HG02588 (cell line): Measurements from ENCODE around the gene PRSS8.

Experiments used
- ATAC-seq: cut with Tn5 transposase; IDR thresholded peaks from one replicate; pipeline ENCODE4 v1.9.1; 2021; ENCODE audit warnings: mild to moderate bottlenecking, moderate library complexity; ENCODE audit not compliant: unreplicated experiment

The PRSS8 gene

DNA sequence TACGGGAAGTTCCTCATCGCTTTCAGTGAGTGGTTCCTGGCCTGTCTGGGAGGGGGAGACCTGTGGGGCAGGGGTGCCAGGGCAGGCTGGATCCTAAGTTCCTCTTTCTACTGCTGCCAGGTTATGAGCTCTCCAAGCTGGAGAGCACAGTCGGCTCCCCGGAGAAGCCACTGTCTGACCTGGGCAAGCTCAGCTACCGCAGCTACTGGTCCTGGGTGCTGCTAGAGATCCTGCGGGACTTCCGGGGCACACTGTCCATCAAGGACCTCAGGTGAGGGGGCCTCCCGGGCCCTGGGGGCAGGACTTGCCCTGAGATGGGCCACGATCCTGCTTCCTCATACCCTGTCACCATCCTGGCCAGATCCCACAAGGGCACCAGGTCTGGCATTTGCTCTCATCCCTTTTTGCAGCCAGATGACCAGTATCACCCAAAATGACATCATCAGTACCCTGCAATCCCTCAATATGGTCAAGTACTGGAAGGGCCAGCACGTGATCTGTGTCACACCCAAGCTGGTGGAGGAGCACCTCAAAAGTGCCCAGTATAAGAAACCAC lies 5.1 kb downstream of the PRSS8 start:
- ATAC-seq = no peak

GRCh38 chr16:31129568-31130335 lies 5.8 kb downstream of the PRSS8 start:
- no peak for ATAC-seq

GRCh38 chr16:31128711-31129567 lies 6.6 kb downstream of the PRSS8 start:
- no peak for ATAC-seq

GRCh38 chr16:31127182-31127581 lies 8.3 kb downstream of the PRSS8 start:
- no peak for ATAC-seq

GRCh38 chr16:31125844-31126243 lies 9.7 kb downstream of the PRSS8 start:
- ATAC-seq = no peak

DNA sequence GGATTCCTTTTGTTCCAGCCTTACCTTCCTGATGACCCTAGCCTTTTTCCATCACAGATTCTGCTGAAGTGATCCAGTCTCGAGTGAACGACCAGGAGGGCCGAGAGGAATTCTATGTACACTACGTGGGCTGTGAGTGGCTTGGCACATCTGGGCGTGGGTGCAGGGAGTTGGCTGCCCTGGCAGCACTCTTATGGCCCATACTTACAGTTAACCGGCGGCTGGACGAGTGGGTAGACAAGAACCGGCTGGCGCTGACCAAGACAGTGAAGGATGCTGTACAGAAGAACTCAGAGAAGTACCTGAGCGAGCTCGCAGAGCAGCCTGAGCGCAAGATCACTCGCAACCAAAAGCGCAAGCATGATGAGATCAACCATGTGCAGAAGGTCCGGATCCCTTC lies 15.4 kb downstream of the PRSS8 start:
- ATAC-seq = no peak

DNA sequence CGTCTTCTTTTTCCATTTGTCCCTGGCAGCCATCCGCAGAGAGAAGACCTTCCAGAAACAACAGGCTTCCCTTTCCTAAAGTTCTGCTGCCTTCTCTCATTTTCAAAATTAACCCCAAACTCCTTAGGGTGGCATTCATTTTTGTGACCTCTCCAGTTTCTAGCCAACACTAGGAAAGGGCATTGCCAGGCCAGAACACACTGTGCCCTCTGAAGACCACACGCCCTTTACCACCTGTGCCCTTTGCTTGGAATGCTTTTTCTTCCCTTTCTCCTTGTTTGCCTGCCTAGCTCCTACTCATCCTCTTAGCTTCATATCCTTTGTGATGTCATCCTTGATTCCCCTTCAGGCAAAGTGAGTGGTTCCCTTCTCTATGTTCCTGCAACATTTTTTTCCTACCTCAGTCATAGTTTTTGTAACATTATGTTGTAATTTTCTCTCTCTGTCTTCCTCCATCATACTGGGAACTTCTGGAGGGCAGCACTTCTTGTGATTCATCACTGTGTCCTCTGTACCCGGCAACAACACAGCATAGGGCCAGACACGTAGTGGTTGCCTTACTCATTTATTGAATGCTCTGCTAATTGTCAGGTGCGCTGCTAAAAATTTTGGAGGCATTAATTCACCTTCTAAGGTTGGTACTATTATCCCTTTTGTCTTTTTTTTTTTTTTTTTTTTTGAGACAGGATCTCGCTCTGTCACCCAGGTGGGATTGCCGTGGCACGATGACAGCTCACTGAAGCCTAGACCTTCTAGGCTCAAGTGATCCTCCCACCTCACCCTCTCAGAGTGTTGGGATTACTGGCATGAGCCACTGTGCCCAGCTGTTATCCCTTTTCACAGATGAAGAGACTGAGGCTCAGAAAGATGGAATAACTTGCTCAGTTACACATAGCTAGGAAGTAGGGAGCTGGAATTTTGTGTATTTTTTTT lies 17.0 kb downstream of the PRSS8 start:
- no peak for ATAC-seq

- peak; percentile 88 for ATAC-seq
Observed at GRCh38 chr16:31117384-31118222, 17.9 kb downstream of the PRSS8 start, which contains the start of gene KAT8. Gene KAT8 (plus strand): TSS chr16:31117664. CDS start chr16:31117682, 18 bp downstream.

- no peak for ATAC-seq
Observed at GRCh38 chr16:31114468-31114867, 21.1 kb downstream of the PRSS8 start.

DNA sequence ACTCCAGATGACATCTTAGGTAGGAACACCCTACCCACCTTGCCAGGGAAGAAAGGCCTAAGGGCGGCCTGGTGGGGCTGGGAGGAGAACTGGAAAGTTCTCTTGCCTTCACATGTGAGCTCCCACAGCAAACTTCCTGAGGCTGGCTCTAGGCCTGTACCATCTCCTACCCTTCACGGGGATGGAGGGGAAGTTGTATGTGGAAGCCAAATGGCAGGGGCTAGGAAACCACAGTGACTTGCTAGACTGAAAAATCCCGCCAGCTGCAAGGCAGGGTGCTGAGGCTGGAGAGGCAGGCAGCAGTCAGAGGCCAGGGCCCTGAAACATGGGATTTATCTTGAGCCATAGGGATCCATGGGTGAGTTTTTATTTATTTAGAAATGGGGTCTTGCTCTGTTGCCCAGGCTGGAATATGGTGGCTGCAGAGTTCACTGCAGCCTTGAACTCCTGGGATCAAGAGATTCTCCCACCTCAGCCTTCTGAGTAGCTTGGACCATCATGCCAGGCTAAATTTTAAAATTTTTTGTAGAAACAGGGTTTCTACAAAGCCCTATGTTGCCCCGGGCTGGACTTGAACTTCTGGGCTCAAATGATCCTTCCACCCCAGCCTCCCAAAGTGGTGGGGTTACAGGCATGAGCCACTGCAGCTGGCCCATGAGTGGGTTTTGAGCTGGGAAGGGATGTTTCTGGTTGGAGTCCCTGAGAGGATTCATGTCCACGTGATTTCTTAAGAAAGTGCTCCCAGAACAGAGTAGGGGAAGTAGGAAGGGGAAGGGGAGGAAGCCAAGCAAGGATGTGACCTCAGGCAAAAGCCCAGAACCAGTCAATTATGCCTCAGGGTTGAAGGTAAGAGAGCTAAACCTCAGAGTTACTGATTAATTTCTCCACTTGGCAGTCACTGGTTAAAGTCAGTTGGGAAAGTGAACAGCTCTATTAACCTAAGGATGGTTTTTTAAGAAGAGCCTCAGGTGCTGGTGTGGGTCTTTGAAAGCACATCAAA lies 22.1 kb downstream of the PRSS8 start:
- ATAC-seq = no peak

GRCh38 chr16:31112711-31113110 lies 22.8 kb downstream of the PRSS8 start:
- ATAC-seq = no peak

DNA sequence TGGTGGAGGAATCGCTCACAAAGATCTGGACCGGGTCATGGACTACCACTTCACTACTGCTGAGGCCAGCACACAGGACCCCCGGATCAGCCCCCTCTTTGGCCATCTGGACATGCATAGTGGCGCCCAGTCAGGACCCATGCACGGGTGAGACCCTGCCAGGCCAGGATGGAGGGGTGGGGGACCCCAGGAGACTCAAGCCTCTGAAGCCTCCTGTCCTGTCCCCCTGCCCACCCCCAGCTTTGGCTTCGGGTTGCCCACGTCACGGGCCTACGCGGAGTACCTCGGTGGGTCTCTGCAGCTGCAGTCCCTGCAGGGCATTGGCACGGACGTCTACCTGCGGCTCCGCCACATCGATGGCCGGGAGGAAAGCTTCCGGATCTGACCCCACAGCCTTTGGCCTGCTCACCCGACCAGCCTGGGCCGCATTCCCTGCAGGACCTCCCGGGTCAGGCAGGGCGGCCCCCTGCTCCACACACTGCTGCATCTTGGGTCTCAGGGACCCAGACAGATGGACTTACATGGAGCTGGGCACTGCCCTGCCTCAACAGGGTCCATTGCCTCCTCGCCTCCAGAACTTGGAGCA lies 23.6 kb downstream of the PRSS8 start:
- no peak for ATAC-seq

- no peak for ATAC-seq
Observed at GRCh38 chr16:31110106-31111034, 25.2 kb downstream of the PRSS8 start.

DNA sequence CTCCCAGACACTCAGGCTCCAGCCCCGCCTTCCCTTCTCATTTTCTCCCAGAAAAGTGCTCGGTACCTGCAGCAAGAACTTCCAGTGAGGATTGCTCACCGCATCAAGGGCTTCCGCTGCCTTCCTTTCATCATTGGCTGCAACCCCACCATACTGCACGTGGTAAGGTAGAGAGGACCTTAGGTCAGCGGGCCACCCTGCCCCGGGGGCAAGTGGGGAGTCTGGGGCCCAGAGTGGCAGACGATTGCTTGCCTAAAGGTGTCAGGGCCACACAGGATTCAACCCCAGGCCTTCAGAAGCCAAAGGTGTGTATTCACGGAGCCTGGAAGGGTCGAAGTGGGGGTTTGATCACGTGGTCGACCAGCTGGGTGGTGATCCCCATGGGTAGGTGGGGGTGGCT lies 25.9 kb downstream of the PRSS8 start:
- ATAC-seq = no peak

- ATAC-seq = peak; percentile 4
Observed at GRCh38 chr16:31108794-31109558, 26.6 kb downstream of the PRSS8 start.

- peak; percentile 79 for ATAC-seq
Observed at GRCh38 chr16:31108035-31108793, 27.3 kb downstream of the PRSS8 start, which contains the start of gene BCKDK. Gene BCKDK (plus strand): TSS chr16:31108386. CDS start chr16:31109224, 838 bp downstream.
